ENCODE results near the gene ZIC5.

DNA sequence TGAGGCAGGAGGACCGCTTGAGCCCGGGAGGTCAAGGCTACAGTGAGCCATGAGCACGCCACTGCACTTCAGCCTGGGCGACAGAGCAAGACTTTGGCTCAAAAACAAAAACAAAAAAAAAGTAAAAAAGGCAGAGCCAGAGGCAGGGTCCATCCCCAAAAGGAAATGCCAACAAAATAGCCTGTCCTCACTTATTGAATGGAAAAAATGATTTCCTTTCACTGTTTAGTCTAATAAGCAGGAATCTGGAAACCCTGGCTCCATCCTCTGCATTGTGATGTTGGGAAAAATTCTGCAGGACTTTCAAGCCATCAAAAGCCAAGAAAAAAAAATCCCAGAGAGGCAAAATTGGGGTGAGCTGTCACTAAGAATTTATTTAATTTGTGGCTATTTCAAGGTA is 23.2 kb downstream of the ZIC5 start:
- TF ChIP-seq, protein P1, sequence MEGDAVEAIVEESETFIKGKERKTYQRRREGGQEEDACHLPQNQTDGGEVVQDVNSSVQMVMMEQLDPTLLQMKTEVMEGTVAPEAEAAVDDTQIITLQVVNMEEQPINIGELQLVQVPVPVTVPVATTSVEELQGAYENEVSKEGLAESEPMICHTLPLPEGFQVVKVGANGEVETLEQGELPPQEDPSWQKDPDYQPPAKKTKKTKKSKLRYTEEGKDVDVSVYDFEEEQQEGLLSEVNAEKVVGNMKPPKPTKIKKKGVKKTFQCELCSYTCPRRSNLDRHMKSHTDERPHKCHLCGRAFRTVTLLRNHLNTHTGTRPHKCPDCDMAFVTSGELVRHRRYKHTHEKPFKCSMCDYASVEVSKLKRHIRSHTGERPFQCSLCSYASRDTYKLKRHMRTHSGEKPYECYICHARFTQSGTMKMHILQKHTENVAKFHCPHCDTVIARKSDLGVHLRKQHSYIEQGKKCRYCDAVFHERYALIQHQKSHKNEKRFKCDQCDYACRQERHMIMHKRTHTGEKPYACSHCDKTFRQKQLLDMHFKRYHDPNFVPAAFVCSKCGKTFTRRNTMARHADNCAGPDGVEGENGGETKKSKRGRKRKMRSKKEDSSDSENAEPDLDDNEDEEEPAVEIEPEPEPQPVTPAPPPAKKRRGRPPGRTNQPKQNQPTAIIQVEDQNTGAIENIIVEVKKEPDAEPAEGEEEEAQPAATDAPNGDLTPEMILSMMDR (conservative IDR thresholded peaks at IDR 0.05; ENCODE audit: low read depth, low read length), result no peak
- TF ChIP-seq EZH2phosphoT487 (IDR thresholded peaks at IDR 0.05; ENCODE audit: borderline replicate concordance, low read length) (no peak), EZH2 (IDR thresholded peaks at IDR 0.05; ENCODE audit: low read length, unreplicated experiment) (no peak)
